Left colon (tissue), 2 donors: ENCODE measurements around the gene SUPT5H. TPM values are rescaled to one million over a fixed set of nuclear protein-coding genes. Genes with fewer than 3 reads are reported as not detected.
A peak's percentile ranks its signal among the peaks of the same experiment; 100 is the strongest.
"Not testable (repeated sequence)": the region's sequence is repeated elsewhere in the genome, so short reads cannot be mapped to it uniquely, and the experiment has no call there.

ENCODE experiments used
- ATAC-seq: fragments of 200-7000 bp; cut with Tn5 transposase; one replicate; pipeline ENCODE4 v1.9.1; 2020; ENCODE audit warnings: mild to moderate bottlenecking, moderate library complexity
- DNase-seq, 2 donors: peaks; one replicate each; pipeline ENCODE4 v3.0.0-alpha.2; 2020
- intact Hi-C, 2 donors: fragments of 100-400 bp; cut with DNase I in 1 of 2; cut with micrococcal nuclease in 1 of 2; formaldehyde crosslinking; loops; one replicate each; pipeline versions ENCODE4 v1.11.2 to v1.14.0; 2022; cut with DNase I, micrococcal nuclease
- total RNA-seq, 2 donors: library from RNA; stranded (reverse); fragmentation: NEBNext Ultra II Directional; extraction: Animal tissue kit (Norgen Biotek cat#: 25700); gene quantifications; one replicate each; pipeline ENCODE4 v1.2.1, GENCODE V29; 2021
- donor health status: DM: no; HTN: no; CAD: no.
- donor health status: DM: yes; HTN: yes; CAD: no.

SUPT5H gene
- total RNA-seq, 2 donors from 2014 or later, result 89.1 to 101 TPM

DNA sequence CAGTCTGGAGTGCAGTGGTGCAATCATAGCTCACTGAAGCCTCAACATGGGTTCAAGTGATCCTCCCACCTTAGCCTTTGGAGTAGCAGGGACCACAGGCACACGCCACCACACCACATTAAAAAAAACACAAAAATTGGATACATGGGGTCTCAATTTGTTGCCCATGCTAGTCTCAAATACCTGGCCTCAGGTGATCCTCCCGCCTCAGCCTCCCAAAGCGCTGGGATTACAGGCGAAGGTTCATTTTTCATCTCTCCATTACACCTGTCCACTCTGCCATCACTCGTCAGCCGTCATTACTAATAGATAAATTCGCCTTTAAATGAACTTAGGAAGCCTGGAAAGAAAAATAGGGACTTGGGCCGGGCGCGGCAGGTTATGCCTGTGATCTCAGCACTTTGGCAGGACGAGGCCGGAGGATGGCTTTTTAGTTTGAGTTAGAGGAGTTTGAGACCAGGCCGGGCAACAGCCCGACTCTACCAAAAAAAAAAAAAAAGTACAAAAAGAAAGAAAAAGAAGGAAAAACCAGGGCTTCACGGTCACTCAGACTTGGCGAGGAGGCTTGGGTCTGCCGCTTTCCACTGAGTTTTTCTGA is 685 bp upstream of the SUPT5H start:
- intact Hi-C loops, result loop anchor here in 1 of 2 donors (10.0 kb wide), 1 partner anchor 90 kb away; the partner anchor contains the start of gene EID2B
- ATAC-seq (peak; percentile 14), DNase-seq (peak in 1 of 2 donors; percentile 31)

- ATAC-seq, result no peak
- no peak for DNase-seq
- intact Hi-C loops, result loop anchor here in 1 of 2 donors (10.0 kb wide), 1 partner anchor 88 kb away; the partner anchor contains the start of gene EID2B
Measured at GRCh38 chr19:39446365-39447084, 1.1 kb downstream of the SUPT5H start.

DNA sequence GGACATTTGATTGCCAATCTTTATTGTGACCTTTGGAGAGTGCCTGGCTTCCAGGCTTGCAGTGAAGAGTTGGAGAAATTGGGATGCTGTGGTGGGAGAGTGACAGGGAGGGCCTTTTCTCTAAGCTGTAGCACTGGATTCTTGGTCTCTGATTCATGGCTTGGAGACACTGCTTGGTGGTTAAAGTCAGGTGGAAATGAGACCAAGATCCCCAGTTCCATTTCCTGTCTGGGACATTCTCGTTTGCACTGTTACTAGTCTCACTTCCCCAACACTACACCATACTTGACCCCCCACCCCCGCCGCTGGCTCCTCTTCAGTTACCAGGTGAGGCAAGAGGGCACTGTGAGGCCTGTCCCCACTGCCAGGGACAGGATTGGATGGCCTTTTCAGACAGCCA is 2.9 kb downstream of the SUPT5H start:
- intact Hi-C loops, result loop anchor here in 1 of 2 donors (10.0 kb wide), 1 partner anchor 87 kb away; the partner anchor contains the start of gene EID2B
- no peak for DNase-seq
- ATAC-seq, result no peak

DNA sequence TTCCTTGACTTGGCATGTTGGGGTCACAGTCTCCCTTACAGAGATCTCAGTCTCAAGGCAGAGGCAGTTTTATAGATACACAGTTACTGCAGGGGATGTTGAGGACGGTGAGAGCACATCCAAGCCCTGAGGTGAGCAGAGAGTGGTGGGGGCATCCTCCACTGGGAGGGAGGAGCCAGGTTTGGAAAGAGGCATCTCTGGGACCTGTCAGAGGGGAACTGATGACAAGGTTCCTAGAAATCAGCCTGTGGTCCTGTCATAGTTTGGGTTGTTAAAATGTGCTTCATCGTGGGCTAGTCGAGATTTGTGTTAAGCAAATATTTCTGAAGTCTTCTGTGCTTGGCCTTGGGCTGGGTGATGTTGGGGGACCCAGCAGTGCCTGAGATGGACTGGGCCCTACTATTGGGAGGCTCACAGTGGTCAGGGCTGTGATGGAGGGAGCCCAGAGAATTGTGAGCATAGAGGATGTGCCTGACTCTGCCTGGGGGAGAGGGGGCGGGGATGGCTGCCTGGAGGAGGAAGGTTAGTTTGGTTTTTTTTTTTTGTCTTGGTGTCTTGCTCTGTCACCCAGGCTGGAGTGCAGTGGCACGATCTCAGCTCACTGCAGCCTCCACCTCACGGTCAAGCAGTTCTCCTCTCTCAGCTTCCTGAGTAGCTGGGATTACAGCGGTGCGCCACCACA is 3.9 kb downstream of the SUPT5H start:
- no peak for ATAC-seq
- DNase-seq, result no peak
- intact Hi-C loops, result loop anchor here in 1 of 2 donors (10.0 kb wide), 1 partner anchor 86 kb away; the partner anchor contains the start of gene EID2B

DNA sequence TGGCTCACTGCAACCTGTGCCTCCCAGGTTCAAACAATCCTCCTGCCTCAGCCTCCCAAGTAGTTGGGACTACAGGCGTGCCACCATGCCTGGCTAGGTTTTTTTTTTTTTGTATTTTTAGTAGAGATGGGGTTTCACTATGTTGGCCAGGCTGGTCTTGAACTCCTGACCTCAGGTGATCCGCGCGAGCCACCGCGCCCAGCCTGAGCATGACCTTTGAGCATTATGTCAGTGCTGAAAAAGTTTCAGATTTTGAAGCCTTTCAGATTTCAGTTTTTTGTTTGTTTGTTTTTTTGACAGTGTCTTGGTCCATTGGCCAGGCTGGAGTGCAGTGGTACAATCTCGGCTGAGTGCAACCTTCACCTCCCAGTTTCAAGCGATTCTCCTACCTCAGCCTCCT is 5.9 kb downstream of the SUPT5H start:
- DNase-seq, ATAC-seq, intact Hi-C loops: not testable (repeated sequence)

DNA sequence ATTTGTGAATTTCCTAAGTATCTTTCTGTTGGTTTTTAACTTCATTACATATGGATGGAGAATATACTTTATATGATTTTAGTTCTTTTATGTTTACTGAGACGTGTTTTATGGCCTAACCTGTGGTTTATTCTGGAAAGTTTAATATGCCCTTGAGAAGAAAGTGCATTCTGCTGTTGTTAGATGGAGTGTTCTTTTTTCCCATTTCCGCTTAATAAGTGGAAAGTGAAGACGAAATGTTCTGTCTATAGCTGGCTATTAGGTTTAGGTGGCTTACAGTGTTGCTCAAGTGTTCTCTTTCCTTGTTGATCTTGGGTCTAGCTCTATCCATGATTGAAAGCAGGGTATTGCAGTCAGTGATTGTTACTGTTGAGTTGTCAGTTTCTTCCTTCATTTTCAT is 18.0 kb downstream of the SUPT5H start:
- intact Hi-C loops, result no loop called here
- ATAC-seq (no peak), DNase-seq (no peak)

- ATAC-seq (no peak), DNase-seq (no peak)
- intact Hi-C loops, result no loop called here
Measured at GRCh38 chr19:39465956-39466747, 20.8 kb downstream of the SUPT5H start.

- intact Hi-C loops, result no loop called here
- ATAC-seq (no peak), DNase-seq (no peak)
Measured at GRCh38 chr19:39467941-39468340, 22.6 kb downstream of the SUPT5H start.

DNA sequence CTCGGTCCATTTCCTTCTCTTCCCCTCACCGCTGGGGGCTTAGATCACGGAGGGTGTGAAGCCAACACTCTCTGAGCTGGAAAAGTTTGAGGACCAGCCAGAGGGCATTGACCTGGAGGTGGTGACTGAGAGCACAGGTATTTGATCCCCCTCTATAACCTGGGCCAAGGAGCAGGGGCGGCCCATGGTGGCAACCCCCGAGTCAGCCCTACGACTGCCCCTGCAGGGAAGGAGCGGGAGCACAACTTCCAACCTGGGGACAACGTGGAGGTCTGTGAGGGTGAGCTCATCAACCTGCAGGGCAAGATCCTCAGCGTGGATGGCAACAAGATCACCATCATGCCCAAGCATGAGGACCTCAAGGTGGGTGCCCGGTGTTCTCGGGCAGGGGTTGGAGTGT is 23.7 kb downstream of the SUPT5H start:
- intact Hi-C loops, result no loop called here
- no peak for ATAC-seq
- DNase-seq, result no peak

DNA sequence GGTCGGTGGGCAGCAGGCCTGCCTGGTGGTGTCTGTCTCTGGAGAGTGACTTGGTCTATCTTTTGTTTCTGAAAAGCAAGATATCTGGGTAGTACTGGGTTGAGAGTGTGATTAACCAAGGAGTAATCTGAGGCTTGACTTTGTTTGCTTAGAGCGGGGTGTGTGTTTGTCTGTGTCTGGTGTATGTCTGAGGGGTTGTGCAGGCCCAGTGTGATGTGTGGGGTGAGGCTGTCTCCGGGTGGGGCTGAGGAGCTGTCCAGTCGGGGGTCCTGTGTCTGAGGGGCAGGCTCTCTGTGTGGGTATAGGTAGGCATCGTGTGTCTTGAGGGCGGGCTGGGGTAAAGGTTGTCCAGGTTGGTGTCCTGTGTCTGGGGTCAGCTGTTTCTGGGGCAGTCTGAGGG is 24.2 kb downstream of the SUPT5H start:
- DNase-seq (no peak), ATAC-seq (no peak)
- intact Hi-C loops, result no loop called here

DNA sequence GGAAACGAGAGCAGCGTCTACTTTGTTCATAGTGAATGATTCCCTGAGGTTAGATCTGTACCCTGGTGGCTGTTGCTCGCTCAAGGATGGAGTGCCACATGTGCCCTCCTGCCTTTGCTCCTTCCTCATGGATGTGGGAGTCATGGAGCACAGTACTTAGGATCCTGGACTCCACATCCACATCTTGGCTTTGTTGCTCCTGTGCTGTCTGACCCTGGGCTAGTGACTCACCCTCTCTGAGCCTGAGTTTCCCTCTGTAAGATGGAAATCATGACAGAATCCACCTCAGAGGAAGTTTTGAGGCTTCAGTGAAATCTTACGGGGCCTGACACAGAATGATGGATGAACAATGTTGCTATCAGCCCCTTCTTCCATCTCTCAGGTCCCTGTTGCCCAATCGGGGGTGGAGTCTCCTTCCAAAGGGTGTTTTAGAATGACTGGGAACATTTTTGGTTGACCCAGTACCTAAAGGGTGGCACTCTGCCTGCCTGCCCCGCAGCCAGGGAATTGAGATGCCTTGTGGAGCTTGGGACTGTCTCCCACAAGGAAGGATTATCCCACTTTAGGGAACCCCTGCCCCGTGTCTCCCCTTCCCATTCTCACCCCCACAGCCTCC is 25.4 kb downstream of the SUPT5H start:
- intact Hi-C loops, result loop anchor here in 1 of 2 donors (10.0 kb wide), 1 partner anchor 64 kb away; the partner anchor contains the start of gene EID2B

DNA sequence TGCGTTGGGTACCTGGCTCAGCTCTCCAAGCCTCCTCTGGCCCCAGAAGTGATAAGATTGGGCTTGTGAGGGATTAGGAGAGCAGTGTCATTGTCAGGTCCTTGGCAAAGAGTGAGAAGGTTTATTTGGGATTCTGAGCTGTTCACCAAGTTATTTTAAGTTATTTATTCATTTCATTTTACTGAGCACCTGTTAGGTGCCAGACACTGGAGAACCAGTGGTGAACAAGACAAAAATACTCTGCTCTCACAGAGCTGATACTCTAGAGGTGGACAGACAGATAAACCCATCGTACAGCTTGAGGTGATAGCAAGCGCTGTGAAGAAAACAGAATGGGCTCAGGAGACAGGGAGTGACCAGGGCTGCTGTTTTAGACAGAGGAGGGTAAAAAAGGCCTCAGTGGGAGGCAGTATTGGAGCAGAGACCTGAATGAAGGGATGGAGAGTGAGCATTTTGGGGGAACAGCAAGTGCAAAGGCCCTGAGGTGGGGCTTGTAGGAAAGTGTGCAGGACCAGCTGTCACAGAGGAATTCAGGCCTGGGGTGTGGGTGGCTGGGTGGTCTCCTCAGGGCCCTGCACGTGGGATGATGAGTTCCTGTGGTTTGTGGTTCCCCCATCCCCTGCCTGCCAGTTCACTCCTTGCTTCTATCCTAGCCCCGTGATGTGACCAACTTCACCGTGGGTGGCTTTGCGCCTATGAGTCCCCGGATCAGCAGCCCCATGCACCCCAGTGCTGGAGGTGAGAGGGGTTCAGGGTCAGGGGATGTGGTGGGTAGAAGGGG is 26.6 kb downstream of the SUPT5H start:
- no peak for ATAC-seq
- DNase-seq, result no peak
- intact Hi-C loops, result loop anchor here in 1 of 2 donors (10.0 kb wide), 1 partner anchor 63 kb away; the partner anchor contains the start of gene EID2B

More for the DNA sequence above, 25.4 kb downstream of the SUPT5H start:
- ATAC-seq (no peak), DNase-seq (no peak)

DNA sequence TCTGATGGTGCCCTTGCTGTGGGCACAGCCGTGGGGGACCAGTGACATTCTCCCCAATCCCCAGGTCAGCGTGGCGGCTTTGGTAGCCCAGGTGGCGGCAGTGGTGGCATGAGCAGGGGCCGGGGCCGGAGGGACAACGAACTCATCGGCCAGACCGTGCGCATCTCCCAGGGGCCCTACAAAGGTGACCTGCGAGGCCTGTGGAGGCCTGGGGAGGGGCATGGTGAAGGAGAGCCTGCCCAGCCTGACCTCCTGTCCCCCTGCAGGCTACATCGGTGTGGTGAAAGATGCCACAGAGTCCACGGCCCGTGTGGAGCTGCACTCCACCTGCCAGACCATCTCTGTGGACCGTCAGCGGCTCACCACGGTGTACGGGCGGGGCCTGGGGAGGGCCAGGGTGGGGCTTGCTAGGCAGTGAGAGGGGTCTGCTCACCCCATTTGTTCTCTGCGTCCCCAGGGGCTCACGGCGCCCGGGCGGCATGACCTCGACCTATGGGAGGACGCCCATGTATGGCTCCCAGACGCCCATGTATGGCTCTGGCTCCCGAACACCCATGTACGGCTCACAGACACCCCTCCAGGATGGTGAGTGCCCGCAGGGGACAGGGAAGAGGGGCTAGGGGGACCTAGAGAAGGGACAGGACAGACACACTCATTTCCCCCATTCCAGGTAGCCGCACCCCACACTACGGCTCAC is 27.5 kb downstream of the SUPT5H start:
- peak; percentile 13 for ATAC-seq
- DNase-seq, result no peak
- intact Hi-C loops, result loop anchor here in 1 of 2 donors (10.0 kb wide), 1 partner anchor 62 kb away; the partner anchor contains the start of gene EID2B

GRCh38 chr19:39473443-39473960 is 28.1 kb downstream of the SUPT5H start:
- intact Hi-C loops, result loop anchor here in 1 of 2 donors (10.0 kb wide), 1 partner anchor 61 kb away; the partner anchor contains the start of gene EID2B
- DNase-seq (no peak), ATAC-seq (no peak)

DNA sequence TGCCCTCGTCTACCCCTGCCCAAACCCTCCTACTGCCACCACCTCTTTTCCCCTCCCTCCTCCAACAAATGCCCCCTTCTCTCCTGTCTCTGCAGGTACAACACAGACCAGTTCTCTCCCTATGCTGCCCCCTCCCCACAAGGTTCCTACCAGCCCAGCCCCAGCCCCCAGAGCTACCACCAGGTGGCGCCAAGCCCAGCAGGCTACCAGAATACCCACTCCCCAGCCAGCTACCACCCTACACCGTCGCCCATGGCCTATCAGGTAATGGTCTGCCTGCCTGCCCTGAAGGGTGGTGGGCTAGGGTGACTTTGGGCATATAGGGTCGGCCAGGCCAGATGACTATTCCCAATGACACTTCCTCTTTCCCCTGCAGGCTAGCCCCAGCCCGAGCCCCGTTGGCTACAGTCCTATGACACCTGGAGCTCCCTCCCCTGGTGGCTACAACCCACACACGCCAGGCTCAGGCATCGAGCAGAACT is 28.8 kb downstream of the SUPT5H start:
- ATAC-seq, result peak; percentile 62
- intact Hi-C loops, result loop anchor here in 1 of 2 donors (10.0 kb wide), 1 partner anchor 61 kb away; the partner anchor contains the start of gene EID2B
- DNase-seq, result peak in 1 of 2 donors; percentile 65

- DNase-seq (no peak), ATAC-seq (no peak)
- intact Hi-C loops, result loop anchor here in 1 of 2 donors (10.0 kb wide), 1 partner anchor 59 kb away; the partner anchor contains the start of gene EID2B
Measured at GRCh38 chr19:39475748-39476147, 30.4 kb downstream of the SUPT5H start.
